ENCODE measurements around the gene SORCS2.

DNA sequence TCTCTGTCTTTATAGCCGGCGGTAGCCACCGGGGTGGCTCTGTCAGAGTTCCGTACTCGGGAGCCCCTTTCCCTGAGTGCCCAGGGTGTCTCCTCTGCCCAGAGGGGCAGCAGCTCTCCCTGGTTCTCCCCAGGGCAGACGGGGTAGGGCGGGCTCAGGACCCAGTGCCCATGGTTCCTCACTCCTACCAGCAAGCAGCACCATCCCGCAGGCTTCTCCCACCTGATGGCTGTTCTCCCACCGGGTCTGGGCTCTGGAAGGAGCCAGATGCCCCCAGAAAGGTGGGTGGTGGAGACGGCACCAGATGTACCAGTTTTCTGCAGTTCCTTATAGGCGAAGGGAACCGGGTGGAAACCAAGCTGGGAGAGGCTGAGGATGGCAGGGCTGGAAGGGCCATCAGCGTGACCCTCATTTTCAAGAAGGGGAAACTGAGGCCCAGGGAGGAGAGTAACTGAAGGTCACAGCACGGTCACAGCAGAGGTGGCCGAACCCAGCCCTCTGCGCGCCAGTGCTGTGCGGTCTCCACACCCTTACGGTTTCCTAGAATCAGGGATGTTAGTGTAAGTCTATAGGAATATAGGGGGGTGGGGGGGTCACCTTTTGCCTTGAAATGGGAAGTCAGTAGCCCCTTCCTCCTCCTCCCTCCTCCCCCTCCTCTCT lies 548.7 kb downstream of the SORCS2 start:
- TF ChIP-seq, protein P1, sequence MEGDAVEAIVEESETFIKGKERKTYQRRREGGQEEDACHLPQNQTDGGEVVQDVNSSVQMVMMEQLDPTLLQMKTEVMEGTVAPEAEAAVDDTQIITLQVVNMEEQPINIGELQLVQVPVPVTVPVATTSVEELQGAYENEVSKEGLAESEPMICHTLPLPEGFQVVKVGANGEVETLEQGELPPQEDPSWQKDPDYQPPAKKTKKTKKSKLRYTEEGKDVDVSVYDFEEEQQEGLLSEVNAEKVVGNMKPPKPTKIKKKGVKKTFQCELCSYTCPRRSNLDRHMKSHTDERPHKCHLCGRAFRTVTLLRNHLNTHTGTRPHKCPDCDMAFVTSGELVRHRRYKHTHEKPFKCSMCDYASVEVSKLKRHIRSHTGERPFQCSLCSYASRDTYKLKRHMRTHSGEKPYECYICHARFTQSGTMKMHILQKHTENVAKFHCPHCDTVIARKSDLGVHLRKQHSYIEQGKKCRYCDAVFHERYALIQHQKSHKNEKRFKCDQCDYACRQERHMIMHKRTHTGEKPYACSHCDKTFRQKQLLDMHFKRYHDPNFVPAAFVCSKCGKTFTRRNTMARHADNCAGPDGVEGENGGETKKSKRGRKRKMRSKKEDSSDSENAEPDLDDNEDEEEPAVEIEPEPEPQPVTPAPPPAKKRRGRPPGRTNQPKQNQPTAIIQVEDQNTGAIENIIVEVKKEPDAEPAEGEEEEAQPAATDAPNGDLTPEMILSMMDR (IDR thresholded peaks at IDR 0.05; ENCODE audit: low read depth, low read length): no peak
- TF ChIP-seq EZH2phosphoT487 (IDR thresholded peaks at IDR 0.05; ENCODE audit: low read depth): no peak
